Measurements from ENCODE around the gene FHOD1. TPM values are rescaled to one million over a fixed set of nuclear protein-coding genes. Genes with fewer than 3 reads are reported as not detected.

The FHOD1 gene
- polyA plus RNA-seq, 1 donor = 24.6 TPM

- no peak for DNase-seq (ENCODE audit: low read depth)
Measured at GRCh38 chr16:67277294-67277998, 30.2 kb upstream of the FHOD1 start.

- no peak for DNase-seq (ENCODE audit: low read depth)
Measured at GRCh38 chr16:67275321-67275720, 28.0 kb upstream of the FHOD1 start.

GRCh38 chr16:67271446-67271845, 24.2 kb upstream of the FHOD1 start:
- no peak for DNase-seq (ENCODE audit: low read depth)

- DNase-seq (ENCODE audit: low read depth) = no peak
Measured at GRCh38 chr16:67270931-67271338, 23.7 kb upstream of the FHOD1 start.

GRCh38 chr16:67269766-67270165, 22.5 kb upstream of the FHOD1 start:
- DNase-seq (ENCODE audit: low read depth) = no peak

- DNase-seq (ENCODE audit: low read depth) = no peak
Measured at GRCh38 chr16:67268136-67268579, 20.9 kb upstream of the FHOD1 start.

- no peak for DNase-seq (ENCODE audit: low read depth)
Measured at GRCh38 chr16:67265834-67266233, 18.6 kb upstream of the FHOD1 start.

- DNase-seq (ENCODE audit: low read depth) = no peak
Measured at GRCh38 chr16:67264866-67265265, 17.6 kb upstream of the FHOD1 start.

GRCh38 chr16:67264277-67264676, 17.0 kb upstream of the FHOD1 start:
- no peak for DNase-seq (ENCODE audit: low read depth)

GRCh38 chr16:67263201-67263600, 15.9 kb upstream of the FHOD1 start:
- no peak for DNase-seq (ENCODE audit: low read depth)

- no peak for DNase-seq (ENCODE audit: low read depth)
Measured at GRCh38 chr16:67260426-67261063, 13.3 kb upstream of the FHOD1 start.

GRCh38 chr16:67259705-67260104, 12.4 kb upstream of the FHOD1 start:
- no peak for DNase-seq (ENCODE audit: low read depth)

GRCh38 chr16:67258161-67258835, 11.0 kb upstream of the FHOD1 start:
- no peak for DNase-seq (ENCODE audit: low read depth)

GRCh38 chr16:67257486-67258160, 10.3 kb upstream of the FHOD1 start:
- DNase-seq (ENCODE audit: low read depth) = no peak

GRCh38 chr16:67256701-67257230, 9.5 kb upstream of the FHOD1 start:
- no peak for DNase-seq (ENCODE audit: low read depth)

- no peak for DNase-seq (ENCODE audit: low read depth)
Measured at GRCh38 chr16:67255553-67256221, 8.4 kb upstream of the FHOD1 start.

- no peak for DNase-seq (ENCODE audit: low read depth)
Measured at GRCh38 chr16:67254801-67255552, 7.7 kb upstream of the FHOD1 start.

GRCh38 chr16:67252609-67253497, 5.6 kb upstream of the FHOD1 start:
- DNase-seq (ENCODE audit: low read depth) = no peak

GRCh38 chr16:67250045-67250327, 2.7 kb upstream of the FHOD1 start:
- no peak for DNase-seq (ENCODE audit: low read depth)
